B cell (primary cell): Measurements from ENCODE around the gene FOXN4. TPM values are rescaled to one million over a fixed set of nuclear protein-coding genes. Genes with fewer than 3 reads are reported as not detected.

Source experiments
- ATAC-seq: fragments of 200-7000 bp; cut with Tn5 transposase; one replicate; pipeline ENCODE4 v1.10.0; 2021; ENCODE audit warnings: low read depth, mild to moderate bottlenecking, moderate number of reproducible peaks, moderate library complexity
- CTCF ChIA-PET: fragments of 350-600 bp; sonication (Branson Sonifier 250); formaldehyde crosslinking; loops from one replicate; lab custom pipeline; 2021; ENCODE audit warnings: antibody characterized with exemption, inconsistent platforms; lab: Charles Lee
- POLR2A ChIA-PET: fragments of 350-600 bp; sonication (Branson Sonifier 250); formaldehyde crosslinking; loops from one replicate; lab custom pipeline; 2021; ENCODE audit warnings: antibody characterized with exemption; lab: Charles Lee
- DNase-seq: peaks from one replicate; pipeline ENCODE4 v3.0.0; 2013
- H2AFZ ChIP-seq: 2 replicates; pipeline ENCODE4 v1.6.1; 2012; ENCODE audit warnings: mild to moderate bottlenecking, low read depth, low read length; ENCODE audit not compliant: insufficient read depth, poor library complexity, severe bottlenecking
- H3K27ac ChIP-seq, 2 donors: 1 replicate in 1 of 2; 2 replicates in 1 of 2; pipeline ENCODE4 v1.5.1; 2012 to 2013; ENCODE audit warnings: low read length in 2 of 2, mild to moderate bottlenecking in 2 of 2, moderate library complexity in 1 of 2
- H3K27me3 ChIP-seq, 4 experiments: fragments of 200-600 bp in 1 of 4; sonication (generic) in 1 of 4; replicated peaks in 1 of 4; 1 replicate in 2 of 4; 2 replicates in 2 of 4; pipeline versions ENCODE4 v1.6.1 to v1.7.0; 2013 to 2016; ENCODE audit warnings: low read length in 3 of 4, mild to moderate bottlenecking in 2 of 4, mixed read lengths in 1 of 4, moderate library complexity in 1 of 4; ENCODE audit not compliant: insufficient read depth in 4 of 4, control insufficient read depth in 3 of 4; ENCODE audit errors: control extremely low read depth in 1 of 4
- H3K36me3 ChIP-seq, 2 experiments: replicated peaks in 1 of 2; 1 replicate in 1 of 2; 2 replicates in 1 of 2; pipeline versions ENCODE4 v1.6.1 to v1.7.1; 2013; ENCODE audit warnings: low read length in 1 of 2; ENCODE audit not compliant: insufficient read depth in 2 of 2, control insufficient read depth in 1 of 2; ENCODE audit errors: control extremely low read depth in 1 of 2, extremely low read depth in 1 of 2
- H3K4me1 ChIP-seq, 2 donors: fragments of 200-600 bp in 1 of 2; sonication (generic) in 1 of 2; 1 replicate in 1 of 2; 2 replicates in 1 of 2; pipeline versions ENCODE4 v1.5.1 to v1.6.1; 2013 to 2017; ENCODE audit warnings: low read length in 2 of 2; ENCODE audit not compliant: control insufficient read depth in 2 of 2, insufficient read depth in 2 of 2
- H3K4me2 ChIP-seq: replicated peaks from 2 replicates; pipeline ENCODE3; 2012; ENCODE audit warnings: mild to moderate bottlenecking, low read depth, low read length; ENCODE audit not compliant: poor library complexity, severe bottlenecking
- H3K4me3 ChIP-seq, 5 experiments: fragments of 200-600 bp in 1 of 5; sonication (generic) in 1 of 5; 1 replicate in 3 of 5; 2 replicates in 2 of 5; pipeline versions ENCODE4 v1.5.1 to v1.7.0; 2011 to 2016; ENCODE audit warnings: low read length in 4 of 5, mild to moderate bottlenecking in 4 of 5, low read depth in 2 of 5, control low read depth in 1 of 5, moderate library complexity in 1 of 5; ENCODE audit not compliant: insufficient read depth in 1 of 5; ENCODE audit errors: control extremely low read depth in 1 of 5, extremely low read depth in 1 of 5
- H3K79me2 ChIP-seq: fragments of 200-600 bp; sonication (generic); one replicate; pipeline ENCODE4 v1.6.0; 2016; ENCODE audit warnings: low read length; ENCODE audit not compliant: control insufficient read depth, insufficient read depth
- H3K9ac ChIP-seq: fragments of 200-600 bp; sonication (generic); 2 replicates; pipeline ENCODE4 v1.6.1; 2017; ENCODE audit warnings: mild to moderate bottlenecking, low read length, moderate library complexity
- H3K9me3 ChIP-seq, 3 donors: one replicate each; pipeline versions ENCODE4 v1.6.1 to v1.7.1; 2013; ENCODE audit warnings: low read length in 2 of 3; ENCODE audit not compliant: control insufficient read depth in 2 of 3, insufficient read depth in 1 of 3; ENCODE audit errors: control extremely low read depth in 1 of 3
- H4K20me1 ChIP-seq: 2 replicates; pipeline ENCODE4 v1.6.0; 2012; ENCODE audit warnings: mild to moderate bottlenecking, low read length; ENCODE audit not compliant: insufficient read depth, control insufficient read depth, poor library complexity, severe bottlenecking
- H3K27ac Mint-ChIP-seq: one replicate; pipeline ENCODE4 v1.8.0; 2021; ENCODE audit warnings: mixed read lengths
- H3K27me3 Mint-ChIP-seq: one replicate; pipeline ENCODE4 v1.8.0; 2021; ENCODE audit warnings: mixed read lengths
- H3K4me1 Mint-ChIP-seq: one replicate; pipeline ENCODE4 v1.8.0; 2021; ENCODE audit warnings: mixed read lengths
- H3K4me3 Mint-ChIP-seq: one replicate; pipeline ENCODE4 v1.8.0; 2021; ENCODE audit warnings: mixed read lengths
- H3K9me3 Mint-ChIP-seq: one replicate; pipeline ENCODE4 v1.8.0; 2022; ENCODE audit warnings: mixed read lengths; ENCODE audit not compliant: insufficient read depth
- CTCF ChIP-seq: fragments of 200-600 bp; IDR thresholded peaks from one replicate; pipeline ENCODE4 v1.8.0; 2022; ENCODE audit warnings: antibody characterized with exemption, mild to moderate bottlenecking
- EZH2 ChIP-seq: IDR thresholded peaks from 2 replicates; pipeline ENCODE4 v1.6.1; 2012; ENCODE audit warnings: borderline replicate concordance, low read depth, mild to moderate bottlenecking, moderate library complexity, low read length; ENCODE audit not compliant: insufficient read depth, poor library complexity, severe bottlenecking
- WGBS: methylation state at CpG from one replicate; pipeline ENCODE4 v1.1.5; 2013; ENCODE audit warnings: missing lambda C conversion rate; ENCODE audit not compliant: insufficient coverage; 5-methylcytosine and 5-hydroxymethylcytosine counted together
- intact Hi-C: fragments of 100-400 bp; cut with micrococcal nuclease; formaldehyde crosslinking; loops from one replicate; pipeline ENCODE4 v1.10.0; 2022
- polyA plus RNA-seq: library from polyadenylated mRNA; depleted of rRNA; stranded (reverse); fragments of >200 nt; gene quantifications from 2 replicates; pipeline ENCODE4 v1.2.3, GENCODE V29; 2012
- total RNA-seq, 2 donors: library from RNA; stranded (reverse); fragments of 120-200 nt in 1 of 2; gene quantifications; 1 replicate in 1 of 2; 2 replicates in 1 of 2; pipeline versions ENCODE4 v1.2.3 to v1.2.4, GENCODE V29; 2013 to 2022

Gene FOXN4
- total and polyA plus RNA-seq, 2 donors (not counting 1 experiment from before 2014, with no cell fraction given): not detected

- H3K27ac Mint-ChIP-seq: no peak overlapping the region
- Histone ChIP-seq H4K20me1 (no peaks in the 10 kb centered on the region), H3K79me2 (no peaks in the 10 kb centered on the region), H2AFZ (no peak overlapping the region), H3K36me3 (no peaks in the 10 kb centered on the region), H3K27ac (no peak overlapping the region), H3K4me3 (no peak overlapping the region), H3K4me1 (no peaks in the 10 kb centered on the region), H3K27me3 (no peaks in the 10 kb centered on the region), H3K9me3 (peaks cover 0 to 5% (median 0%) of the 10 kb centered on the region in 3 donors), H3K4me2 (no peak overlapping the region), H3K9ac (no peak overlapping the region)
- TF ChIP-seq EZH2 (no peak), CTCF (no peak)
- WGBS: 90% methylated on average over 8 of the region's 16 CpGs
- H3K9me3 Mint-ChIP-seq: no peaks in the 10 kb centered on the region
- ChIA-PET CTCF (no interaction called here), POLR2A (no interaction called here)
- peaks cover 26% of the 10 kb centered on the region for H3K27me3 Mint-ChIP-seq
- DNase-seq (no peak), ATAC-seq (no peak)
- no peak overlapping the region for H3K4me3 Mint-ChIP-seq
- intact Hi-C loops: no loop called here
- H3K4me1 Mint-ChIP-seq: no peaks in the 10 kb centered on the region
Measured at GRCh38 chr12:109330282-109331230, 21.5 kb upstream of the FOXN4 start.

- no peaks in the 10 kb centered on the region for H4K20me1 ChIP-seq
- H3K27ac Mint-ChIP-seq: no peak overlapping the region
- H3K4me3 Mint-ChIP-seq: no peak overlapping the region
- no peak overlapping the region for H3K4me3 ChIP-seq
- H3K36me3 ChIP-seq: no peaks in the 10 kb centered on the region
- 86% methylated on average over 6 of the region's 7 CpGs for whole genome bisulfite sequencing
- no peak overlapping the region for H2AFZ ChIP-seq
- intact Hi-C loops: no loop called here
- peaks cover 0 to 2% (median 0%) of the 10 kb centered on the region in 3 donors for H3K9me3 ChIP-seq
- DNase-seq (no peak), ATAC-seq (no peak)
- H3K27me3 Mint-ChIP-seq: peaks cover 23% of the 10 kb centered on the region
- CTCF ChIA-PET: no interaction called here
- no peak overlapping the region for H3K27ac ChIP-seq
- no peaks in the 10 kb centered on the region for H3K9me3 Mint-ChIP-seq
- H3K9ac ChIP-seq: no peak overlapping the region
- POLR2A ChIA-PET: no interaction called here
- H3K4me2 ChIP-seq: no peak overlapping the region
- no peaks in the 10 kb centered on the region for H3K4me1 Mint-ChIP-seq
- H3K4me1 ChIP-seq: no peaks in the 10 kb centered on the region
- no peaks in the 10 kb centered on the region for H3K79me2 ChIP-seq
- H3K27me3 ChIP-seq: no peaks in the 10 kb centered on the region
- TF ChIP-seq EZH2: no peak
- TF ChIP-seq CTCF: no peak
Measured at GRCh38 chr12:109329686-109330085, 20.6 kb upstream of the FOXN4 start.
